Colonic mucosa (tissue), 4 donors: ENCODE measurements around the gene SIX4. TPM values are rescaled to one million over a fixed set of nuclear protein-coding genes. Genes with fewer than 3 reads are reported as not detected.
"Not testable (repeated sequence)": the region's sequence is repeated elsewhere in the genome, so short reads cannot be mapped to it uniquely, and the experiment has no call there.

Source experiments
- DNase-seq: peaks from one replicate; pipeline ENCODE4 v3.0.0-alpha.2; 2020
- H3K27ac ChIP-seq: fragments of 200-600 bp; one replicate; pipeline ENCODE4 v1.8.0; 2021
- H3K27me3 ChIP-seq: fragments of 200-600 bp; one replicate; pipeline ENCODE4 v1.8.0; 2021
- H3K36me3 ChIP-seq: fragments of 200-600 bp; one replicate; pipeline ENCODE4 v1.8.0; 2021
- H3K4me1 ChIP-seq: fragments of 200-600 bp; one replicate; pipeline ENCODE4 v1.8.0; 2021; ENCODE audit warnings: mild to moderate bottlenecking
- H3K4me3 ChIP-seq: fragments of 200-600 bp; one replicate; pipeline ENCODE4 v1.8.0; 2021
- H3K9ac ChIP-seq, 2 donors: one replicate each; pipeline ENCODE4 v1.7.0; 2013; ENCODE audit warnings: control low read depth in 2 of 2, low read depth in 2 of 2, low read length in 2 of 2
- H3K9me3 ChIP-seq: fragments of 200-600 bp; one replicate; pipeline ENCODE4 v1.8.0; 2021
- CTCF ChIP-seq: fragments of 200-600 bp; IDR thresholded peaks from one replicate; pipeline ENCODE4 v1.8.0; 2022; ENCODE audit warnings: antibody characterized with exemption, mild to moderate bottlenecking
- intact Hi-C: fragments of 100-400 bp; cut with DNase I; formaldehyde crosslinking; loops from one replicate; pipeline ENCODE4 v1.14.1; 2022
- total RNA-seq, 2 donors: library from RNA; stranded (reverse); fragmentation: NEBNext Ultra II Directional in 1 of 2; extraction: Animal tissue kit (Norgen Biotek cat#: 25700) in 1 of 2; gene quantifications; one replicate each; pipeline ENCODE4 v1.2.1, GENCODE V29; 2021
- donor health status: healthy.
- donor health status: DM: no; HTN: no; CAD: no.
- donor health status: DM: no; HTN: no; CAD: no.

Gene SIX4
- total RNA-seq, 2 donors from 2014 or later = 0.15 to 0.27 TPM

- Histone ChIP-seq H3K27ac (no peak overlapping the region), H3K9me3 (no peaks in the 10 kb centered on the region), H3K9ac (no peak overlapping the region), H3K27me3 (peaks cover 4% of the 10 kb centered on the region), H3K36me3 (no peaks in the 10 kb centered on the region), H3K4me3 (no peak overlapping the region), H3K4me1 (peaks cover 5% of the 10 kb centered on the region)
- TF ChIP-seq CTCF = no peak
- DNase-seq = no peak
- intact Hi-C loops = no loop called here
These were observed 8.8 kb upstream of the SIX4 start for GRCh38 chr14:60732840-60733483.

- H3K9me3 ChIP-seq = not testable (repeated sequence)
These were observed 7.1 kb upstream of the SIX4 start for GRCh38 chr14:60731291-60731690.

GRCh38 chr14:60723116-60723906, 840 bp downstream of the SIX4 start:
- no peak for TF ChIP-seq CTCF
- intact Hi-C loops = loop anchor here (10.0 kb wide), 1 partner anchor 301 kb away; no protein-coding TSS in a partner anchor

More at GRCh38 chr14:60731291-60731690, 7.1 kb upstream of the SIX4 start:
- H3K36me3 ChIP-seq, DNase-seq, H3K4me1 ChIP-seq, H3K4me3 ChIP-seq, H3K27ac ChIP-seq, intact Hi-C loops, H3K9ac ChIP-seq, H3K27me3 ChIP-seq: not testable (repeated sequence)

GRCh38 chr14:60722357-60723115, 1.6 kb downstream of the SIX4 start:
- Histone ChIP-seq H3K27me3 (peaks cover 59% of the 10 kb centered on the region), H3K36me3 (no peaks in the 10 kb centered on the region), H3K4me1 (peaks cover 7% of the 10 kb centered on the region), H3K9ac (peak overlapping the region in 1 of 2 donors; percentile 33), H3K4me3 (peak overlapping the region; percentile 58), H3K9me3 (no peaks in the 10 kb centered on the region), H3K27ac (no peak overlapping the region)
- intact Hi-C loops = loop anchor here (10.0 kb wide), 1 partner anchor 302 kb away; no protein-coding TSS in a partner anchor
- TF ChIP-seq CTCF = no peak
- DNase-seq = no peak

More at GRCh38 chr14:60723116-60723906, 840 bp downstream of the SIX4 start:
- peak overlapping the region in 1 of 2 donors; percentile 47 for H3K9ac ChIP-seq
- H3K27me3 ChIP-seq = peaks cover 59% of the 10 kb centered on the region
- H3K4me1 ChIP-seq = peaks cover 7% of the 10 kb centered on the region
- H3K9me3 ChIP-seq = no peaks in the 10 kb centered on the region
- H3K36me3 ChIP-seq = no peaks in the 10 kb centered on the region
- no peak overlapping the region for H3K27ac ChIP-seq
- DNase-seq = peak; percentile 34
- H3K4me3 ChIP-seq = peak overlapping the region; percentile 58

- Histone ChIP-seq H3K4me3 (peak overlapping the region; percentile 58), H3K9me3 (no peaks in the 10 kb centered on the region), H3K4me1 (peaks cover 7% of the 10 kb centered on the region), H3K9ac (no peak overlapping the region), H3K36me3 (no peaks in the 10 kb centered on the region), H3K27ac (no peak overlapping the region), H3K27me3 (peaks cover 54% of the 10 kb centered on the region)
- TF ChIP-seq CTCF = no peak
- intact Hi-C loops = loop anchor here (10.0 kb wide), 1 partner anchor 303 kb away; no protein-coding TSS in a partner anchor
- DNase-seq = no peak
These were observed 2.1 kb downstream of the SIX4 start for GRCh38 chr14:60722107-60722356.
